Measurements from ENCODE around the gene MIER2.

DNA sequence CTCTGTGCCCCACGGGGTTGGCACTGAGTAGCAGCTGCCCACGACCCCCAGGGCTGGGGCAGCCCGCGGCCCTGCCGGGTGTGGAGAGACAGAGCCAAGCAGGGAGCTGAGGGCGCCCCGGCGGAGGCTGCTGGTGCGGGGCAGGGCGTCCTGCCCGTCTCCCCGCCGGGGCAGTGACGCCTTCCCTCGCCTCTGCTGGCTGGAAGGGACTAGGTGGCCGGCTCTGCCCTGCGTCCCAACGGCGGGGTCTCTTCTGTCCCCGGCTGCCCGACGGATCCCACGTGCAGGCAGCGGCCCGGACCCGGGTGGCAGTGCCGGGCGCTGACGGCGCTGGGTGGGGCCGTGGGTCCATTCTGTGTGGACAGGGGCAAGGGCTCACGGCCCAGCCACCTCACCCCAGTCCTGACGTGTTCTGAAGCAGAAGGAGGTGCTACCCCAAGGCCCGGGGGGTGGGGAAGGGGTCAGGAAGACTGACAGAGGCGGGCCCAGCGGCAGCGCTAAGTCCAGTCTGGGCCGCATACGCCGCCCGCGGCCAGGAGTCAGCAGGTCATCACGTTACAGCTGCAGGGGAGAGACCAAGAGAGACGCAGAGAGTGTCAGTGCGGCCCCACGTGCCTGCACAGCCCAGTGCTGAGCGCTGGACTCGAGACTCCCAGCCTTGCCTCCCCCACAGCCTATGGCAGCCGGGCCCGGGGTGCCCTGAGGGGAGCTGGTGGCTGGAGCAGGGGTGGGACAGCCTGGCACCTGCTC, 38.3 kb downstream of the MIER2 start:
- TF ChIP-seq SP3 (tag by site-specific recombination; IDR thresholded peaks at IDR 0.05) (no peak), CTCF (tag by site-specific recombination; IDR thresholded peaks at IDR 0.05) (no peak), TSHZ1 (tag by site-specific recombination; IDR thresholded peaks at IDR 0.05; ENCODE audit: borderline replicate concordance) (no peak), TCF7L2 (IDR thresholded peaks at IDR 0.05; ENCODE audit: borderline replicate concordance, low read depth, low read length) (no peak), ZNF776 (tag by site-specific recombination; IDR thresholded peaks at IDR 0.05; ENCODE audit: borderline replicate concordance) (no peak), ZNF561 (tag by site-specific recombination; IDR thresholded peaks at IDR 0.05; ENCODE audit: borderline replicate concordance) (no peak), ZBTB44 (tag by site-specific recombination; IDR thresholded peaks at IDR 0.05) (no peak), ELK4 (IDR thresholded peaks at IDR 0.05; ENCODE audit: borderline replicate concordance, low read depth, low read length) (no peak), ZBTB20 (tag by site-specific recombination; IDR thresholded peaks at IDR 0.05) (no peak)
- TF ChIP-seq, protein P1, sequence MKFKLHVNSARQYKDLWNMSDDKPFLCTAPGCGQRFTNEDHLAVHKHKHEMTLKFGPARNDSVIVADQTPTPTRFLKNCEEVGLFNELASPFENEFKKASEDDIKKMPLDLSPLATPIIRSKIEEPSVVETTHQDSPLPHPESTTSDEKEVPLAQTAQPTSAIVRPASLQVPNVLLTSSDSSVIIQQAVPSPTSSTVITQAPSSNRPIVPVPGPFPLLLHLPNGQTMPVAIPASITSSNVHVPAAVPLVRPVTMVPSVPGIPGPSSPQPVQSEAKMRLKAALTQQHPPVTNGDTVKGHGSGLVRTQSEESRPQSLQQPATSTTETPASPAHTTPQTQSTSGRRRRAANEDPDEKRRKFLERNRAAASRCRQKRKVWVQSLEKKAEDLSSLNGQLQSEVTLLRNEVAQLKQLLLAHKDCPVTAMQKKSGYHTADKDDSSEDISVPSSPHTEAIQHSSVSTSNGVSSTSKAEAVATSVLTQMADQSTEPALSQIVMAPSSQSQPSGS (tag by site-specific recombination; IDR thresholded peaks at IDR 0.05; ENCODE audit: low read depth), result no peak

Measured in HEK293 (cell line).